ENCODE results near the gene PNRC2.

DNA sequence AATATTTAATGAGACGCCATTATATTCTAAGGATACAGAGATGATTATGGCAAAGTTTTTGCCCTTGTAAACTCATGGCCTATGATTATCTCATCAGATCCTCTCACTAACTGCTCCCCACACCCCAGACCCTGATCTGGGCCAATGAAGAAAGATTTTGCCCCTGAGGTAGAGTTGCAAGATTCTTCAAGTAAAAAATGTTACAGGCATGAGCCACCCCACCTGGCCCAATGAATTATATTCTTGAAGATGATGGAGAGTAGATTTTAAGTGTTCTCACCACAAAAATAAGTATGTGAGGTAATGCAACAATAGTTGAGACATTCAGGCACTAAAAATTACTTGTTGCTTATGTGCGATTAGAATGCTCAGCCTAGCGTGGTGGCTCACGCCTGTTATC is 44.7 kb upstream of the PNRC2 start:
- TF ChIP-seq, protein P1, sequence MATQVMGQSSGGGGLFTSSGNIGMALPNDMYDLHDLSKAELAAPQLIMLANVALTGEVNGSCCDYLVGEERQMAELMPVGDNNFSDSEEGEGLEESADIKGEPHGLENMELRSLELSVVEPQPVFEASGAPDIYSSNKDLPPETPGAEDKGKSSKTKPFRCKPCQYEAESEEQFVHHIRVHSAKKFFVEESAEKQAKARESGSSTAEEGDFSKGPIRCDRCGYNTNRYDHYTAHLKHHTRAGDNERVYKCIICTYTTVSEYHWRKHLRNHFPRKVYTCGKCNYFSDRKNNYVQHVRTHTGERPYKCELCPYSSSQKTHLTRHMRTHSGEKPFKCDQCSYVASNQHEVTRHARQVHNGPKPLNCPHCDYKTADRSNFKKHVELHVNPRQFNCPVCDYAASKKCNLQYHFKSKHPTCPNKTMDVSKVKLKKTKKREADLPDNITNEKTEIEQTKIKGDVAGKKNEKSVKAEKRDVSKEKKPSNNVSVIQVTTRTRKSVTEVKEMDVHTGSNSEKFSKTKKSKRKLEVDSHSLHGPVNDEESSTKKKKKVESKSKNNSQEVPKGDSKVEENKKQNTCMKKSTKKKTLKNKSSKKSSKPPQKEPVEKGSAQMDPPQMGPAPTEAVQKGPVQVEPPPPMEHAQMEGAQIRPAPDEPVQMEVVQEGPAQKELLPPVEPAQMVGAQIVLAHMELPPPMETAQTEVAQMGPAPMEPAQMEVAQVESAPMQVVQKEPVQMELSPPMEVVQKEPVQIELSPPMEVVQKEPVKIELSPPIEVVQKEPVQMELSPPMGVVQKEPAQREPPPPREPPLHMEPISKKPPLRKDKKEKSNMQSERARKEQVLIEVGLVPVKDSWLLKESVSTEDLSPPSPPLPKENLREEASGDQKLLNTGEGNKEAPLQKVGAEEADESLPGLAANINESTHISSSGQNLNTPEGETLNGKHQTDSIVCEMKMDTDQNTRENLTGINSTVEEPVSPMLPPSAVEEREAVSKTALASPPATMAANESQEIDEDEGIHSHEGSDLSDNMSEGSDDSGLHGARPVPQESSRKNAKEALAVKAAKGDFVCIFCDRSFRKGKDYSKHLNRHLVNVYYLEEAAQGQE (IDR thresholded peaks at IDR 0.05; ENCODE audit: insufficient read depth in 1 of 2, low read depth in 2 of 2, low read length in 2 of 2): no peak
- no peak for TF ChIP-seq POLR2AphosphoS5 (IDR thresholded peaks at IDR 0.05; ENCODE audit: low read depth, low read length)

Data from PFSK-1 (cell line).